ENCODE results near the gene SKAP1.
"Not testable (repeated sequence)": the region's sequence is repeated elsewhere in the genome, so short reads cannot be mapped to it uniquely, and the experiment has no call there.

SKAP1 gene

GRCh38 chr17:48276776-48277175, 153.2 kb downstream of the SKAP1 start:
- no peak for DNase-seq

GRCh38 chr17:48270899-48271298, 159.1 kb downstream of the SKAP1 start:
- no peak for DNase-seq

- no peak for DNase-seq
Observed at GRCh38 chr17:48269209-48269608, 160.8 kb downstream of the SKAP1 start.

- no peak for DNase-seq
Observed at GRCh38 chr17:48263731-48264035, 166.3 kb downstream of the SKAP1 start.

- peak; percentile 48 to 77 for DNase-seq
Observed at GRCh38 chr17:48262982-48263730, 166.9 kb downstream of the SKAP1 start.

GRCh38 chr17:48261297-48261880, 168.6 kb downstream of the SKAP1 start:
- peak; percentile 61 to 78 for DNase-seq

GRCh38 chr17:48259694-48260291, 170.2 kb downstream of the SKAP1 start:
- peak; percentile 55 for DNase-seq

GRCh38 chr17:48258331-48258730, 171.7 kb downstream of the SKAP1 start:
- no peak for DNase-seq

- no peak for DNase-seq
Observed at GRCh38 chr17:48255759-48256158, 174.3 kb downstream of the SKAP1 start.

- no peak for DNase-seq
Observed at GRCh38 chr17:48254896-48255295, 175.1 kb downstream of the SKAP1 start.

- DNase-seq: no peak
Observed at GRCh38 chr17:48253975-48254374, 176.0 kb downstream of the SKAP1 start.

GRCh38 chr17:48251950-48252349, 178.1 kb downstream of the SKAP1 start:
- DNase-seq: no peak

GRCh38 chr17:48250949-48251348, 179.1 kb downstream of the SKAP1 start:
- no peak for DNase-seq

GRCh38 chr17:48250059-48250458, 180.0 kb downstream of the SKAP1 start:
- not testable (repeated sequence) for DNase-seq

GRCh38 chr17:48247603-48248002, 182.4 kb downstream of the SKAP1 start:
- DNase-seq: no peak

GRCh38 chr17:48247038-48247437, 183.0 kb downstream of the SKAP1 start:
- DNase-seq: no peak

GRCh38 chr17:48246612-48247011, 183.4 kb downstream of the SKAP1 start:
- DNase-seq: no peak

GRCh38 chr17:48245465-48246033, 184.5 kb downstream of the SKAP1 start:
- DNase-seq: not testable (repeated sequence)

GRCh38 chr17:48244814-48245213, 185.2 kb downstream of the SKAP1 start:
- DNase-seq: no peak

- no peak for DNase-seq
Observed at GRCh38 chr17:48244121-48244711, 185.8 kb downstream of the SKAP1 start.

GRCh38 chr17:48241770-48242497, 188.1 kb downstream of the SKAP1 start:
- DNase-seq: no peak

GRCh38 chr17:48241131-48241591, 188.9 kb downstream of the SKAP1 start:
- no peak for DNase-seq
